Breast epithelium (tissue), 3 donors: ENCODE measurements around the gene SYNJ2BP.

ENCODE experiments used
- POLR2A ChIP-seq: fragments of 450-650 bp; IDR thresholded peaks from one replicate; pipeline ENCODE4 v1.6.1; 2016; ENCODE audit warnings: antibody characterized with exemption, mild to moderate bottlenecking, moderate library complexity
- POLR2AphosphoS5 ChIP-seq, 3 donors: sonication (generic); formaldehyde crosslinking; IDR thresholded peaks; one replicate each; pipeline ENCODE4 v1.6.1; 2017; ENCODE audit warnings: antibody characterized with exemption in 3 of 3
- TF ChIP-seq, protein P1 (sequence below), 3 donors: fragments of 450-650 bp; IDR thresholded peaks; one replicate each; pipeline ENCODE4 v1.5.1; 2016 to 2017; ENCODE audit warnings: antibody characterized with exemption in 3 of 3, mild to moderate bottlenecking in 3 of 3, moderate library complexity in 3 of 3

- TF ChIP-seq, protein P1, sequence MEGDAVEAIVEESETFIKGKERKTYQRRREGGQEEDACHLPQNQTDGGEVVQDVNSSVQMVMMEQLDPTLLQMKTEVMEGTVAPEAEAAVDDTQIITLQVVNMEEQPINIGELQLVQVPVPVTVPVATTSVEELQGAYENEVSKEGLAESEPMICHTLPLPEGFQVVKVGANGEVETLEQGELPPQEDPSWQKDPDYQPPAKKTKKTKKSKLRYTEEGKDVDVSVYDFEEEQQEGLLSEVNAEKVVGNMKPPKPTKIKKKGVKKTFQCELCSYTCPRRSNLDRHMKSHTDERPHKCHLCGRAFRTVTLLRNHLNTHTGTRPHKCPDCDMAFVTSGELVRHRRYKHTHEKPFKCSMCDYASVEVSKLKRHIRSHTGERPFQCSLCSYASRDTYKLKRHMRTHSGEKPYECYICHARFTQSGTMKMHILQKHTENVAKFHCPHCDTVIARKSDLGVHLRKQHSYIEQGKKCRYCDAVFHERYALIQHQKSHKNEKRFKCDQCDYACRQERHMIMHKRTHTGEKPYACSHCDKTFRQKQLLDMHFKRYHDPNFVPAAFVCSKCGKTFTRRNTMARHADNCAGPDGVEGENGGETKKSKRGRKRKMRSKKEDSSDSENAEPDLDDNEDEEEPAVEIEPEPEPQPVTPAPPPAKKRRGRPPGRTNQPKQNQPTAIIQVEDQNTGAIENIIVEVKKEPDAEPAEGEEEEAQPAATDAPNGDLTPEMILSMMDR (IDR thresholded peaks at IDR 0.05), result no peak
- TF ChIP-seq POLR2AphosphoS5 (IDR thresholded peaks at IDR 0.05) (no peak), POLR2A (no peak)
Observed at GRCh38 chr14:70397746-70398145, 19.1 kb downstream of the SYNJ2BP start.
